Measurements from ENCODE around the gene LAMA4. TPM values are rescaled to one million over a fixed set of nuclear protein-coding genes. Genes with fewer than 3 reads are reported as not detected.

The LAMA4 gene
- total RNA-seq, 2 experiments from 2014 or later: not detected

GRCh38 chr6:112163295-112164257, 90.8 kb downstream of the LAMA4 start:
- ChIA-PET POLR2A (interaction anchor here (0.5 to 1.3 kb wide), 2 partner anchors 76 to 677 kb away, joined by 3 to 10 read pairs; partner anchors contain the start of genes FAM229B and TUBE1), CTCF (interaction anchor here (0.6 to 3.4 kb wide), 16 partner anchors 10 to 160 kb away, joined by 3 to 25 read pairs (median 4); partner anchors contain the start of genes FAM229B and TUBE1)

- CTCF ChIA-PET: no interaction called here
These were observed 93.6 kb downstream of the LAMA4 start for GRCh38 chr6:112160745-112161144.

GRCh38 chr6:112156668-112157067, 97.7 kb downstream of the LAMA4 start:
- POLR2A ChIA-PET: no interaction called here
- CTCF ChIA-PET: no interaction called here

More at GRCh38 chr6:112160745-112161144, 93.6 kb downstream of the LAMA4 start:
- POLR2A ChIA-PET: no interaction called here

GRCh38 chr6:112155886-112156285, 98.5 kb downstream of the LAMA4 start:
- CTCF ChIA-PET: no interaction called here
- POLR2A ChIA-PET: no interaction called here

- POLR2A ChIA-PET: interaction anchor here (0.6 kb wide), 1 partner anchor 138 kb away, joined by 4 read pairs; no protein-coding TSS in a partner anchor
- CTCF ChIA-PET: interaction anchor here (0.9 kb wide), 1 partner anchor 10 kb away, joined by 3 read pairs; no protein-coding TSS in a partner anchor
These were observed 99.7 kb downstream of the LAMA4 start for GRCh38 chr6:112154711-112155110.

GRCh38 chr6:112153926-112154607, 100.3 kb downstream of the LAMA4 start:
- CTCF ChIA-PET: interaction anchor here (0.9 kb wide), 1 partner anchor 9 kb away, joined by 3 read pairs; no protein-coding TSS in a partner anchor
- POLR2A ChIA-PET: no interaction called here

GRCh38 chr6:112150363-112150762, 104.0 kb downstream of the LAMA4 start:
- CTCF ChIA-PET: interaction anchor here (1.4 kb wide), 1 partner anchor 13 kb away, joined by 6 read pairs; no protein-coding TSS in a partner anchor
- POLR2A ChIA-PET: no interaction called here

- CTCF ChIA-PET: interaction anchor here (1.0 kb wide), 1 partner anchor 99 kb away, joined by 3 read pairs; no protein-coding TSS in a partner anchor
- POLR2A ChIA-PET: no interaction called here
These were observed 104.6 kb downstream of the LAMA4 start for GRCh38 chr6:112149719-112150263.

- ChIA-PET POLR2A (no interaction called here), CTCF (interaction anchor here (1.0 kb wide), 1 partner anchor 99 kb away, joined by 3 read pairs; no protein-coding TSS in a partner anchor)
These were observed 105.1 kb downstream of the LAMA4 start for GRCh38 chr6:112149236-112149635.

DNA sequence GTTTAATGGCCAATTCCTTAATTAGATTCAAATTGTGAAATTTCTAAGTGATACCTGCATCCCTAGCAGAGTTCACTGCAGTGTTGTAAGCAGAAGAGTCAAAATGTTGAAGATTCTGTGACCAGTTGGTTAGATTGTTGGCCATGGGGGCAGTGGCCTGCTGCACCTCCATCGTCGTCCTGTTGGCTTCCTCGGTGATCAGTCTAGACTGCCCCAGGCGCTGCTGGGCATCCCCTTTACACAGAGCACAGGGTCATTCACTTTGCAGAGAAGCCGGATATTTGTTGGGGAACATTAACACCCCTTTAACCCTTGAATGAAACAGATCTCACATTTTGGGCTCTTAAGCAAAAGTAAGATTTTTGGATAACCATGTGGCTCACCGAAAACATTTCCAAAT, 106.3 kb downstream of the LAMA4 start:
- POLR2A ChIA-PET: no interaction called here
- CTCF ChIA-PET: no interaction called here

- ChIA-PET CTCF (interaction anchor here (0.6 to 2.3 kb wide), 3 partner anchors 10 to 35 kb away, joined by 3 to 6 read pairs (median 3); no protein-coding TSS in a partner anchor), POLR2A (no interaction called here)
These were observed 109.2 kb downstream of the LAMA4 start for GRCh38 chr6:112145080-112145573.

- ChIA-PET CTCF (interaction anchor here (0.6 to 2.3 kb wide), 3 partner anchors 11 to 36 kb away, joined by 3 to 6 read pairs (median 3); no protein-coding TSS in a partner anchor), POLR2A (no interaction called here)
These were observed 110.0 kb downstream of the LAMA4 start for GRCh38 chr6:112144145-112144926.

DNA sequence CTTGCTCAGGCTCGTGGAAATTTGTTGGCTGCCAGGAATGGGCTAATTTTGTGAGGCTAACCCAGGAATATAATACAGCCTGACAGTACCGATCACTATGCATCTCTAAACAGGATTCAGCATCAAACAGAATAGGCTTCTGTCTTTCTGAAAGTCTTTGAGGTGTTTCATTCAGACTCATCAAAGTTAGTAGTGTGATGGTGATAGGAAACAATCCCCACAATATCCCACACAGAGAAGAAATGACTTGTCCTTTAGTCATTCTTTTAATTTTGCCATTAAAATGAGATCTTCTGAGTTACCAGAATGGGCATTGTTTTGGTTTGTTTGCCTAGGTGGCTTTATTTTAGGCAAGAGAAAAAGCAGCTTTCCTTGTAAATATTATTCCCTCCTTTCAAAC, 112.7 kb downstream of the LAMA4 start:
- ChIA-PET CTCF (interaction anchor here (0.6 kb wide), 1 partner anchor 21 kb away, joined by 6 read pairs; no protein-coding TSS in a partner anchor), POLR2A (no interaction called here)

GRCh38 chr6:112139052-112139451, 115.3 kb downstream of the LAMA4 start:
- CTCF ChIA-PET: no interaction called here
- POLR2A ChIA-PET: no interaction called here

DNA sequence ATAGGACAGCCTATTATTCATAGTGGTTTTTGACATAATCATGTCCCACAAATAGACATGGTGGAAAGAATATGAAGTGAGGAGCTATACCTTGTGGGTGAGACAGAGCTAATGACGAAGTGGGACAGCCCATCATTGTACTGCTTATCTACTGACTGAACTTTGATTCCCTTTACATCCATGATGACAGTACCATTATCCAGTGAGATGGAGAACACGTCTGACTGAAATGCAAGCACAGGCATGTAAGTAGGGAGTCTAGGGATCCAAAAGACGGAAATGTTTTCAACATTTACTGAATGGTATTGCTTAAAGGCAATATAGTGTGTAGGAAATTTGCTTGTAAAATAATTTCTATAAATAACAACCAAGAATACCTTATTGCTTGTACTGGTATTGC, 123.5 kb downstream of the LAMA4 start:
- ChIA-PET POLR2A (no interaction called here), CTCF (no interaction called here)

- ChIA-PET CTCF (no interaction called here), POLR2A (no interaction called here)
These were observed 126.2 kb downstream of the LAMA4 start for GRCh38 chr6:112128208-112128607.

DNA sequence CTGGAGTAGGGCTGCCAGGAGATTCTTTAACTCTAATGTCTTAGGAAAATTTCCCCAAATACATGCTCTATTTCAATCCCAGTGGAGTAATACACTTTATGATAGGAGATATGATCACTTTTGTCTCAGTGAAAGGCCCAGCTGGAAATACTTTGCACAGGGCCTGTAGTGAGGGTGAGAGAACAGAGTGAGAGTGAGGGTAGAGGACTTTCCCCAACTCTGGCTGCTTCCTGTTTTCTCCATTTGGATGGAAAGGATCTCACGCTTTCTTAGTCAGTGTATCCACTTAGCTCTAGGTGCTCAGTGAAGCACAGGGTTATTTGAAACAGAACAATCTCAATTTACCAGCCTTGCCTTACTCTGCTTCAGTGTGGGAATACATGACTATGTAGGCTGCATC, 130.4 kb downstream of the LAMA4 start:
- ChIA-PET POLR2A (no interaction called here), CTCF (no interaction called here)

DNA sequence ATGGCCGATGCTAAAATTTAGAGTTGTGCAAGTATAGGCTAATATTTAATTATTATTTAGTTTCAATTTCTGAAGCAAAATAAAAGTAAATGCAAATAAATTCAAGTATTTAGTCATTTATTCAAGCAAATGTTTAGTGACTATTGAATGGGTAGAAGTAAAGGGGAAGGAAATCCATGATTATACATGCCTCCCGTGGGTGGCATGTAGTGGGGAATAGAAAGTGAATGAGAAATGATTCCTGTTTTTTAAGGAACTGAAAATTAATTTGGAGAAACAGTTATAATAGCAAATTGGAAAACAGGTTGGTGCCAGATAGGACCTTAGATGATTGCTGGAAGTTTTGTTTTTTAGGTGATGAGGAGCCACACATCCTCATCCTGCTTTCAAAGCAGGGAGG, 131.6 kb downstream of the LAMA4 start:
- POLR2A ChIA-PET: no interaction called here
- CTCF ChIA-PET: no interaction called here

GRCh38 chr6:112118034-112118433, 136.3 kb downstream of the LAMA4 start:
- POLR2A ChIA-PET: no interaction called here
- CTCF ChIA-PET: interaction anchor here (1.0 kb wide), 1 partner anchor 45 kb away, joined by 3 read pairs; no protein-coding TSS in a partner anchor

Measured in activated CD8-positive, alpha-beta memory T cell treated with anti-CD3 and anti-CD28 coated beads for 36 hours (primary cell).